ENCODE results near the gene MRPL34.

DNA sequence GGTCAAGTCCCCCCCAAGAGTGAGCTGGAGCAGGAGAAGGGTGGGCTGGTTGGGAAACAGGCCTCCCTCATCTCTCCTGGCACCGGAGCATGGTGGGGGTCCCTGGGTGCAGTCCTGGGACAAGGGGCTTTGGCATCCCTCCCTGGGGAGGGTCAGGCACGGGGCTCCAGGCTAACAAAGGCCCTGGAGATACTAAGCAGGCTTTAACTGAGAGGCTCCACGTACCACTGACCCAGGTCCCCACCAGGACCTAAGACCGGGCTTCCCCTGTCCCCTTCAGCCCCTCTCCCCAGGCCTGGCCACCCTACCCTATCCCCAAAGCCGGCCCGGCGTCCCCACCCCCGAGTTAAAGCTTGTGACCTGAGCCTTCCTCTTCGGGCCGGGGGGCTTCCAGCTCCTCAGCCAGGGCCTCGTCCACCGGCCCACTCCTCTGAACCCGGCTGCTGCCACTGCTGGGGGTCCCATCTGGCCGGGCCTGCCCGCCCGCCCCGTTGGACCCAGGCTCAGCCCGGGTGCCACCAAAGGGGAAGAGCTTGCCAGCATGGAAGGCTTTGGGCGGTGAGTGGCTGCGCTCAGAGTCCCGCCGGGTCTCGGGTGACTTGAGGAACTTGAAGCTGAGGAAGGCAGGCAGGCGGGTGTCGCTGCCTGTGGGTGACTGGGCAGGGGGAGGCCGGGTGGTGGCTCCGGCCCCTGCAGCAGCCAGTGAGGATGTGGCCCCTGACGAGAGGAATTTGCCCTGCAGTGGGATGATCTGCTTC, 18.9 kb downstream of the MRPL34 start:
- TF ChIP-seq, protein P1, sequence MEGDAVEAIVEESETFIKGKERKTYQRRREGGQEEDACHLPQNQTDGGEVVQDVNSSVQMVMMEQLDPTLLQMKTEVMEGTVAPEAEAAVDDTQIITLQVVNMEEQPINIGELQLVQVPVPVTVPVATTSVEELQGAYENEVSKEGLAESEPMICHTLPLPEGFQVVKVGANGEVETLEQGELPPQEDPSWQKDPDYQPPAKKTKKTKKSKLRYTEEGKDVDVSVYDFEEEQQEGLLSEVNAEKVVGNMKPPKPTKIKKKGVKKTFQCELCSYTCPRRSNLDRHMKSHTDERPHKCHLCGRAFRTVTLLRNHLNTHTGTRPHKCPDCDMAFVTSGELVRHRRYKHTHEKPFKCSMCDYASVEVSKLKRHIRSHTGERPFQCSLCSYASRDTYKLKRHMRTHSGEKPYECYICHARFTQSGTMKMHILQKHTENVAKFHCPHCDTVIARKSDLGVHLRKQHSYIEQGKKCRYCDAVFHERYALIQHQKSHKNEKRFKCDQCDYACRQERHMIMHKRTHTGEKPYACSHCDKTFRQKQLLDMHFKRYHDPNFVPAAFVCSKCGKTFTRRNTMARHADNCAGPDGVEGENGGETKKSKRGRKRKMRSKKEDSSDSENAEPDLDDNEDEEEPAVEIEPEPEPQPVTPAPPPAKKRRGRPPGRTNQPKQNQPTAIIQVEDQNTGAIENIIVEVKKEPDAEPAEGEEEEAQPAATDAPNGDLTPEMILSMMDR (IDR thresholded peaks at IDR 0.05 in 8 of 11, conservative IDR thresholded peaks at IDR 0.05 in 3 of 11): no peak
- no peak for TF ChIP-seq POLR2A (IDR thresholded peaks at IDR 0.05)
